Smooth muscle cell (in vitro differentiated cells): Measurements from ENCODE around the gene SLC35B2. TPM values are rescaled to one million over a fixed set of nuclear protein-coding genes. Genes with fewer than 3 reads are reported as not detected.

Source experiments
- DNase-seq: peaks from one replicate; lab custom pipeline; 2025; ENCODE audit not compliant: unreplicated experiment; lab: John Stamatoyannopoulos, UW
- H2AFZ ChIP-seq: fragments of 200-600 bp; sonication (generic); 2 replicates; pipeline ENCODE4 v1.6.0; 2016; ENCODE audit warnings: antibody characterized with exemption, low read depth, mild to moderate bottlenecking
- H3F3A ChIP-seq: fragments of 200-600 bp; sonication (generic); 2 replicates; pipeline ENCODE4 v1.6.0; 2017; ENCODE audit warnings: antibody characterized with exemption, low read depth
- H3K27ac ChIP-seq: fragments of 200-600 bp; sonication (generic); 2 replicates; pipeline ENCODE4 v1.5.1; 2016; ENCODE audit warnings: low read depth, mild to moderate bottlenecking
- H3K27me3 ChIP-seq: fragments of 200-600 bp; sonication (generic); 2 replicates; pipeline ENCODE4 v1.6.1; 2016; ENCODE audit warnings: low read depth, mild to moderate bottlenecking
- H3K36me3 ChIP-seq: fragments of 200-600 bp; sonication (generic); 2 replicates; pipeline ENCODE4 v1.5.1; 2016; ENCODE audit warnings: low read depth
- H3K4me1 ChIP-seq: fragments of 200-600 bp; sonication (generic); 2 replicates; pipeline ENCODE4 v1.5.1; 2016; ENCODE audit warnings: low read depth
- H3K4me2 ChIP-seq: fragments of 200-600 bp; sonication (generic); 2 replicates; pipeline ENCODE4 v1.6.0; 2016; ENCODE audit warnings: mild to moderate bottlenecking
- H3K4me3 ChIP-seq: fragments of 200-600 bp; sonication (generic); 2 replicates; pipeline ENCODE4 v1.5.1; 2016; ENCODE audit warnings: mild to moderate bottlenecking
- H3K79me2 ChIP-seq: fragments of 200-600 bp; sonication (generic); 2 replicates; pipeline ENCODE4 v1.6.0; 2016; ENCODE audit warnings: low read depth, mild to moderate bottlenecking
- H3K9ac ChIP-seq: fragments of 200-600 bp; sonication (generic); 2 replicates; pipeline ENCODE4 v1.6.0; 2016; ENCODE audit warnings: low read depth
- H3K9me3 ChIP-seq: fragments of 200-600 bp; sonication (generic); replicated peaks from 2 replicates; pipeline ENCODE4 v1.5.1; 2016; ENCODE audit warnings: low read depth
- H4K20me1 ChIP-seq: fragments of 200-600 bp; sonication (generic); 2 replicates; pipeline ENCODE4 v1.6.0; 2016; ENCODE audit warnings: low read depth
- WGBS: methylation state at CpG from one replicate; pipeline ENCODE4 v1.1.7; 2016; ENCODE audit warnings: low lambda C conversion rate; 5-methylcytosine and 5-hydroxymethylcytosine counted together
- polyA plus RNA-seq: library from polyadenylated mRNA; unstranded; fragments of >200 nt; fragmentation: Nextera tagmentation; extraction: Ambion mirVana; gene quantifications from 2 replicates; pipeline ENCODE4 v1.2.1, GENCODE V29; 2016
- total RNA-seq: library from RNA; depleted of rRNA; stranded (reverse); fragments of >200 nt; gene quantifications from 2 replicates; pipeline ENCODE4 v1.2.3, GENCODE V29; 2014
- TF ChIP-seq, protein P1 (sequence below): fragments of 200-600 bp; sonication (generic); IDR thresholded peaks from 2 replicates; pipeline ENCODE4 v1.5.1; 2017; ENCODE audit warnings: borderline replicate concordance, mild to moderate bottlenecking, antibody characterized with exemption; ENCODE audit not compliant: insufficient read depth, poor library complexity, severe bottlenecking

SLC35B2 gene
- total and polyA plus RNA-seq, 2 experiments from 2014 or later, result 68.6 to 112 TPM

- H3K79me2 ChIP-seq, result no peaks in the 10 kb centered on the region
- TF ChIP-seq, protein P1, sequence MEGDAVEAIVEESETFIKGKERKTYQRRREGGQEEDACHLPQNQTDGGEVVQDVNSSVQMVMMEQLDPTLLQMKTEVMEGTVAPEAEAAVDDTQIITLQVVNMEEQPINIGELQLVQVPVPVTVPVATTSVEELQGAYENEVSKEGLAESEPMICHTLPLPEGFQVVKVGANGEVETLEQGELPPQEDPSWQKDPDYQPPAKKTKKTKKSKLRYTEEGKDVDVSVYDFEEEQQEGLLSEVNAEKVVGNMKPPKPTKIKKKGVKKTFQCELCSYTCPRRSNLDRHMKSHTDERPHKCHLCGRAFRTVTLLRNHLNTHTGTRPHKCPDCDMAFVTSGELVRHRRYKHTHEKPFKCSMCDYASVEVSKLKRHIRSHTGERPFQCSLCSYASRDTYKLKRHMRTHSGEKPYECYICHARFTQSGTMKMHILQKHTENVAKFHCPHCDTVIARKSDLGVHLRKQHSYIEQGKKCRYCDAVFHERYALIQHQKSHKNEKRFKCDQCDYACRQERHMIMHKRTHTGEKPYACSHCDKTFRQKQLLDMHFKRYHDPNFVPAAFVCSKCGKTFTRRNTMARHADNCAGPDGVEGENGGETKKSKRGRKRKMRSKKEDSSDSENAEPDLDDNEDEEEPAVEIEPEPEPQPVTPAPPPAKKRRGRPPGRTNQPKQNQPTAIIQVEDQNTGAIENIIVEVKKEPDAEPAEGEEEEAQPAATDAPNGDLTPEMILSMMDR, result no peak
- 83% methylated on average over 2 of the region's 2 CpGs for WGBS
- H3K4me3 ChIP-seq, result no peak overlapping the region
- peaks cover 54% of the 10 kb centered on the region for H3K4me1 ChIP-seq
- H3K36me3 ChIP-seq, result no peaks in the 10 kb centered on the region
- H2AFZ ChIP-seq, result no peak overlapping the region
- no peaks in the 10 kb centered on the region for H3K9me3 ChIP-seq
- H4K20me1 ChIP-seq, result no peaks in the 10 kb centered on the region
- no peaks in the 10 kb centered on the region for H3K27me3 ChIP-seq
- no peak overlapping the region for H3K9ac ChIP-seq
- DNase-seq, result no peak
- H3K4me2 ChIP-seq, result no peak overlapping the region
- peaks cover 9% of the 10 kb centered on the region for H3F3A ChIP-seq
- no peak overlapping the region for H3K27ac ChIP-seq
Measured at GRCh38 chr6:44221961-44222335, 35.4 kb downstream of the SLC35B2 start.

DNA sequence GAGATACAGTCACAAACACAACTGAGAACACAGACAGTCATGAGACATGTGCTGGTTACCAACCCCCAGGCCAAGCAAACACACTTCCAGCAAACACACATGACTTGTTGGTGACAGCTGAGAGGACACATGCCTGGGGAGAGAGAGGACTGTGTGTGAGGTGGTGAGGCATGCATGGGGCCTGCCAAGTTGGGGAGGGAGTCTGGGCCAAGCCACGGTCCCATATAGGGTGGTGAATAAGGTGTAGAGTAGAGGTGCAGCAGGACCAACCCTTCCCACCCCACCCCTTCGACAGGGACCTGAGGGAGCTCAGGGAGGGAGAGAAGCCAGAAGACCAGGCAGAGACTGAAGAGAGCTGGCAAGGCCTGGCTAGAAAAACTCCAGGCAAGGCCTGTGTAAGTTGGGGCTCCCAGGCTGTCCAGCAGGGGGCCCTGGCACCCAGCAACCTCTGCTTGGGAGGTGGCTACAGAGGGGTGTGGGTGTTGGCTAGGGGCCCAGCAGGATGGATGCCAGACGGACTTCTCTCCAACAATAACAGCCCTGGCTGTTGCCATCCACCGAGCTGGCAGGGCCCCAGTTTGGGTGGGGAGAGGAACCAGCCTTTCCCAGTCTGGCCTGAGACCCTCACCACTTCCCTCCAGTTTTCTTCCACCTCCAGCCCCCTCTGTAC is 35.9 kb downstream of the SLC35B2 start:
- DNase-seq, result peak; percentile 23
- no peaks in the 10 kb centered on the region for H3K27me3 ChIP-seq
- H3K9me3 ChIP-seq, result no peaks in the 10 kb centered on the region
- no peak overlapping the region for H3K9ac ChIP-seq
- 35% methylated on average over 4 of the region's 4 CpGs for WGBS
- no peaks in the 10 kb centered on the region for H3K36me3 ChIP-seq
- H3K27ac ChIP-seq, result no peak overlapping the region
- TF ChIP-seq, protein P1, result peak; percentile 56
- no peaks in the 10 kb centered on the region for H3K79me2 ChIP-seq
- H3K4me2 ChIP-seq, result no peak overlapping the region
- H3K4me3 ChIP-seq, result no peak overlapping the region
- H2AFZ ChIP-seq, result no peak overlapping the region
- H3K4me1 ChIP-seq, result peaks cover 54% of the 10 kb centered on the region
- H3F3A ChIP-seq, result peaks cover 9% of the 10 kb centered on the region
- H4K20me1 ChIP-seq, result no peaks in the 10 kb centered on the region

DNA sequence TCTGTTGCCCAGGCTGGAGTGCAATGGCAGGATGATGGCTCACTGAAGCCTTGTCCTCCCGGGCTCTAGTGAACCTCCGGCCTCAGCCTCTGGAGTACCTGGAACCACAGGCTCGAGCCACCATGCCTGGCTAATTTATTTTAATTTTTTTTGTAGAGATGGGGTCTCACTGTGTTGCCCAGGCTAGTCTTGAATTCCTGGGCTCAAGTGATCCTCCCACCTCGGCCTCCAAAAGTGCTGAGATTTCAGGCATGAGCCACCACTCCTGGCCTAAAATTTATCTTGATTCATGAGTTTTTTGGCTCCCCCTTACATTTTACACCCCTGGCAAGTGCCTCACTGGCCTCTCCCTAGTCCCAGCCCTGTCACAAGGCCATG is 36.4 kb downstream of the SLC35B2 start:
- no peak for DNase-seq
- Histone ChIP-seq H2AFZ (no peak overlapping the region), H3K27ac (no peak overlapping the region), H3K9me3 (no peaks in the 10 kb centered on the region), H3F3A (peaks cover 9% of the 10 kb centered on the region), H3K9ac (no peak overlapping the region), H3K4me2 (no peak overlapping the region), H4K20me1 (no peaks in the 10 kb centered on the region), H3K4me3 (no peak overlapping the region), H3K27me3 (no peaks in the 10 kb centered on the region), H3K36me3 (no peaks in the 10 kb centered on the region), H3K4me1 (peaks cover 49% of the 10 kb centered on the region), H3K79me2 (no peaks in the 10 kb centered on the region)
- TF ChIP-seq, protein P1, result no peak
- 98% methylated on average over 4 of the region's 4 CpGs for WGBS
